GM12874 (cell line): Measurements from ENCODE around the gene ZNF69.

ENCODE experiments used
- TF ChIP-seq, protein P1 (sequence below): IDR thresholded peaks from 2 replicates; pipeline ENCODE4 v1.5.1; 2011; ENCODE audit warnings: low read depth, mild to moderate bottlenecking, control low read depth, low read length, moderate library complexity; ENCODE audit not compliant: insufficient read depth

Gene ZNF69

DNA sequence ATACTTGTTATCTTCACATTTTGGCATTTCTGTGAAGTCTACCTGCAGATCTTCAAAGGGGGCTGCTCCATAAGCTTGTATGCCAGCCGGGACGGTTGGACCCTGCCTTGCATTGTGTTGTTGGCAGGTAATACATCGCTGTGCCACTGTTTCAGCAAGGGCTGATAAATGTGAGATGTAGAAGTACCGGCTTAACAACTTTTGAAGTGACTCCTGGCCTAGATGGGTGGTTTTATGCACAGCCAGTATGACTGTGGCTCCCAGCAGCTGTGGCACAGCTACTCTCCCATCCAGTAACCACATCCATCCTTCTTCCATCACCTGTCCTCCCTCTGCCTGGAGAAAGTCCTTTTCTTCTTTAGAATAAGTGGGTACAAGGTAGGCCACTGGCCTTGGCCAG lies 57.1 kb downstream of the ZNF69 start:
- TF ChIP-seq, protein P1, sequence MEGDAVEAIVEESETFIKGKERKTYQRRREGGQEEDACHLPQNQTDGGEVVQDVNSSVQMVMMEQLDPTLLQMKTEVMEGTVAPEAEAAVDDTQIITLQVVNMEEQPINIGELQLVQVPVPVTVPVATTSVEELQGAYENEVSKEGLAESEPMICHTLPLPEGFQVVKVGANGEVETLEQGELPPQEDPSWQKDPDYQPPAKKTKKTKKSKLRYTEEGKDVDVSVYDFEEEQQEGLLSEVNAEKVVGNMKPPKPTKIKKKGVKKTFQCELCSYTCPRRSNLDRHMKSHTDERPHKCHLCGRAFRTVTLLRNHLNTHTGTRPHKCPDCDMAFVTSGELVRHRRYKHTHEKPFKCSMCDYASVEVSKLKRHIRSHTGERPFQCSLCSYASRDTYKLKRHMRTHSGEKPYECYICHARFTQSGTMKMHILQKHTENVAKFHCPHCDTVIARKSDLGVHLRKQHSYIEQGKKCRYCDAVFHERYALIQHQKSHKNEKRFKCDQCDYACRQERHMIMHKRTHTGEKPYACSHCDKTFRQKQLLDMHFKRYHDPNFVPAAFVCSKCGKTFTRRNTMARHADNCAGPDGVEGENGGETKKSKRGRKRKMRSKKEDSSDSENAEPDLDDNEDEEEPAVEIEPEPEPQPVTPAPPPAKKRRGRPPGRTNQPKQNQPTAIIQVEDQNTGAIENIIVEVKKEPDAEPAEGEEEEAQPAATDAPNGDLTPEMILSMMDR = no peak

DNA sequence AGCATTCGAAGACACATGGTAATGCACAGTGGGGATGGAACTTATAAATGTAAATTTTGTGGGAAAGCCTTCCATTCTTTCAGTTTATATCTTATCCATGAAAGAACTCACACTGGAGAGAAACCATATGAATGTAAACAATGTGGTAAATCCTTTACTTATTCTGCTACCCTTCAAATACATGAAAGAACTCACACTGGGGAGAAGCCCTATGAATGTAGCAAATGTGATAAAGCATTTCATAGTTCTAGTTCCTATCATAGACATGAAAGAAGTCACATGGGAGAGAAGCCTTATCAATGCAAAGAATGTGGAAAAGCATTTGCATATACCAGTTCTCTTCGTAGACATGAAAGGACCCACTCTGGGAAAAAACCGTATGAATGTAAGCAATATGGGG lies 61.1 kb downstream of the ZNF69 start:
- TF ChIP-seq, protein P1 = no peak

- TF ChIP-seq, protein P1 = no peak
Observed at GRCh38 chr19:11949201-11949600, 61.6 kb downstream of the ZNF69 start.

DNA sequence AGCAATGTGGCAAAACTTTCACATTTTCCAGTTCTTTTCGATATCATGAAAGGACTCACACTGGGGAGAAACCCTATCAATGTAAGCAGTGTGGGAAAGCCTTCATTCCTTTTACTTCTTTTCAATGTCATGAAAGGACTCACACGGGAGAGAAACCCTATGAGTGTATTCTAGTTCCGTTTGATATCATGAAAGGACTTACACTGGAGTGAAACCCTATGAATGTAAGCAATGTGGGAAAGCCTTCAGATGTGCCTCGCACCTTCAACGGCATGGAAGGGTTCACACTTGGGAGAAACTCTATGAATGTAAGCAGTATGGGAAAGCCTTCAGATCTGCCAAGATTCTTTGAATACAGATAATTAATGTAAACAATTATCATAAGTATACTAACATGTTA lies 62.7 kb downstream of the ZNF69 start:
- TF ChIP-seq, protein P1 = no peak
